H1 (cell line): ENCODE data around the gene CD3D. TPM values are rescaled to one million over a fixed set of nuclear protein-coding genes. Genes with fewer than 3 reads are reported as not detected.

Experiments used
- CTCF ChIA-PET: fragments of 300-600 bp; sonication (Branson Sonifier 250); formaldehyde crosslinking; loops from one replicate; lab custom pipeline; 2021; ENCODE audit not compliant: partially characterized antibody; lab: Charles Lee
- POLR2A ChIA-PET: fragments of 300-600 bp; sonication (Branson Sonifier 250); formaldehyde crosslinking; loops from one replicate; lab custom pipeline; 2021; ENCODE audit warnings: inconsistent platforms; ENCODE audit not compliant: partially characterized antibody; lab: Charles Lee
- DNase-seq, 2 experiments: peaks; one replicate each; pipeline versions ENCODE4 v3.0.0 to v3.0.0-alpha.2; 2010 to 2022; ENCODE audit warnings: low spot score in 2 of 2, low read depth in 1 of 2, mixed read lengths in 1 of 2
- FAIRE-seq: peaks from 2 replicates; lab custom pipeline; 2011; peaks lifted over from hg19 to GRCh38; lab: Jason Lieb, UNC
- H2AFZ ChIP-seq: 2 replicates; pipeline ENCODE4 v1.8.1; 2012; ENCODE audit warnings: low read length, inconsistent platforms
- H2AK5ac ChIP-seq: 2 replicates; pipeline ENCODE4 v1.6.1; 2013; ENCODE audit warnings: low read depth, low read length
- H2BK120ac ChIP-seq: replicated peaks from 2 replicates; pipeline ENCODE3; 2013; ENCODE audit warnings: low read depth, low read length, inconsistent platforms
- H2BK12ac ChIP-seq: 2 replicates; pipeline ENCODE4 v1.6.1; 2013; ENCODE audit warnings: low read depth, low read length
- H2BK15ac ChIP-seq: 2 replicates; pipeline ENCODE4 v1.6.1; 2013; ENCODE audit warnings: low read length
- H2BK20ac ChIP-seq: 2 replicates; pipeline ENCODE4 v1.6.1; 2013; ENCODE audit warnings: low read length
- H2BK5ac ChIP-seq: 2 replicates; pipeline ENCODE4 v1.6.1; 2013; ENCODE audit warnings: low read depth, low read length
- H3K14ac ChIP-seq: 2 replicates; pipeline ENCODE4 v1.6.1; 2013; ENCODE audit warnings: inconsistent platforms; ENCODE audit not compliant: insufficient read length
- H3K18ac ChIP-seq: 2 replicates; pipeline ENCODE4 v1.6.1; 2013; ENCODE audit warnings: low read length; ENCODE audit errors: extremely low read depth
- H3K23ac ChIP-seq: 2 replicates; pipeline ENCODE4 v1.6.1; 2013; ENCODE audit warnings: inconsistent platforms; ENCODE audit not compliant: insufficient read length
- H3K23me2 ChIP-seq: 2 replicates; pipeline ENCODE4 v1.6.1; 2013; ENCODE audit warnings: low read depth, low read length
- H3K27ac ChIP-seq: 2 replicates; pipeline ENCODE4 v1.6.1; 2011; ENCODE audit warnings: low read depth, low read length, inconsistent platforms
- H3K27me3 ChIP-seq, 4 experiments: replicated peaks in 1 of 4; 1 replicate in 1 of 4; 2 replicates in 3 of 4; pipeline versions ENCODE4 v1.6.1 to v1.8.1; 2011 to 2013; ENCODE audit warnings: low read length in 3 of 4, mild to moderate bottlenecking in 3 of 4, inconsistent platforms in 2 of 4, mixed read lengths in 2 of 4, moderate library complexity in 1 of 4; ENCODE audit not compliant: control insufficient read depth in 3 of 4, insufficient read depth in 3 of 4; ENCODE audit errors: extremely low read depth in 1 of 4
- H3K36me3 ChIP-seq, 4 experiments: 2 replicates each; pipeline versions ENCODE4 v1.6.1 to v1.8.1; 2011 to 2013; ENCODE audit warnings: mild to moderate bottlenecking in 4 of 4, low read length in 3 of 4, moderate library complexity in 2 of 4, control low read depth in 1 of 4, inconsistent platforms in 1 of 4; ENCODE audit not compliant: insufficient read depth in 4 of 4, control insufficient read depth in 2 of 4
- H3K4ac ChIP-seq: replicated peaks from 2 replicates; pipeline ENCODE3; 2013; ENCODE audit warnings: low read length, low read depth, mixed read lengths, inconsistent platforms; ENCODE audit not compliant: insufficient read length
- H3K4me1 ChIP-seq, 4 experiments: replicated peaks in 1 of 4; 1 replicate in 1 of 4; 2 replicates in 3 of 4; pipeline versions ENCODE4 v1.6.1 to v1.8.1; 2011 to 2013; ENCODE audit warnings: low read length in 3 of 4, inconsistent platforms in 2 of 4, mixed read lengths in 1 of 4; ENCODE audit not compliant: insufficient read depth in 4 of 4, control insufficient read depth in 3 of 4
- H3K4me2 ChIP-seq, 2 experiments: 2 replicates each; pipeline versions ENCODE4 v1.6.1 to v1.8.1; 2011 to 2013; ENCODE audit warnings: low read depth in 2 of 2, low read length in 2 of 2, control low read depth in 1 of 2, inconsistent platforms in 1 of 2, mild to moderate bottlenecking in 1 of 2; ENCODE audit not compliant: insufficient read depth in 1 of 2
- H3K4me3 ChIP-seq, 4 experiments: fragments of 200-600, 300-600 bp in 1 of 4; sonication (generic), shearing (Covaris generic), sonication (Bioruptor Twin) in 1 of 4; 2 replicates each; pipeline versions ENCODE4 v1.5.1 to v1.8.1; 2011 to 2016; ENCODE audit warnings: low read length in 4 of 4, low read depth in 3 of 4, control low read depth in 2 of 4, inconsistent platforms in 2 of 4, mild to moderate bottlenecking in 2 of 4, mixed read lengths in 1 of 4, moderate library complexity in 1 of 4; ENCODE audit not compliant: insufficient read depth in 2 of 4; ENCODE audit errors: extremely low read depth in 1 of 4
- H3K56ac ChIP-seq: replicated peaks from 2 replicates; pipeline ENCODE3; 2013; ENCODE audit warnings: low read depth, mild to moderate bottlenecking, mixed read lengths, low read length, inconsistent platforms; ENCODE audit not compliant: insufficient read length
- H3K79me1 ChIP-seq: 2 replicates; pipeline ENCODE4 v1.6.1; 2013; ENCODE audit warnings: low read depth, low read length, control low read depth
- H3K79me2 ChIP-seq, 2 experiments: 2 replicates each; pipeline versions ENCODE4 v1.6.1 to v1.8.1; 2012 to 2013; ENCODE audit warnings: low read length in 2 of 2, mild to moderate bottlenecking in 2 of 2, inconsistent platforms in 1 of 2; ENCODE audit not compliant: insufficient read depth in 2 of 2, control insufficient read depth in 1 of 2
- H3K9ac ChIP-seq, 4 experiments: replicated peaks in 1 of 4; 1 replicate in 1 of 4; 2 replicates in 3 of 4; pipeline versions ENCODE4 v1.6.1 to v1.8.1; 2011 to 2013; ENCODE audit warnings: low read depth in 3 of 4, low read length in 3 of 4, control low read depth in 2 of 4, mild to moderate bottlenecking in 2 of 4, moderate library complexity in 2 of 4, inconsistent platforms in 1 of 4; ENCODE audit errors: extremely low read depth in 1 of 4
- H3K9me3 ChIP-seq, 2 experiments: 2 replicates each; pipeline versions ENCODE4 v1.6.1 to v1.8.1; 2012 to 2013; ENCODE audit warnings: mild to moderate bottlenecking in 2 of 2, moderate library complexity in 2 of 2, control low read depth in 1 of 2, inconsistent platforms in 1 of 2, low read depth in 1 of 2, low read length in 1 of 2, mixed read lengths in 1 of 2; ENCODE audit not compliant: insufficient read depth in 2 of 2
- H4K20me1 ChIP-seq, 2 experiments: replicated peaks in 1 of 2; 2 replicates each; pipeline versions ENCODE3 to v1.8.1; 2011 to 2013; ENCODE audit warnings: inconsistent platforms in 2 of 2, low read length in 2 of 2, mild to moderate bottlenecking in 1 of 2; ENCODE audit not compliant: insufficient read depth in 2 of 2, control insufficient read depth in 1 of 2
- H4K5ac ChIP-seq: 2 replicates; pipeline ENCODE4 v1.6.1; 2013; ENCODE audit warnings: low read length, low read depth, mixed read lengths, inconsistent platforms; ENCODE audit not compliant: insufficient read length
- H4K8ac ChIP-seq: 2 replicates; pipeline ENCODE4 v1.8.0; 2013; ENCODE audit warnings: mild to moderate bottlenecking, moderate library complexity, low read length, inconsistent platforms; ENCODE audit not compliant: insufficient read depth; ENCODE audit errors: extremely low read depth
- H4K91ac ChIP-seq: replicated peaks from 2 replicates; pipeline ENCODE3; 2013; ENCODE audit warnings: low read length, mixed read lengths, inconsistent platforms; ENCODE audit not compliant: insufficient read length
- GABPA ChIP-seq: IDR thresholded peaks from 2 replicates; pipeline ENCODE4 v1.6.1; 2011; ENCODE audit warnings: mild to moderate bottlenecking, low read length, moderate library complexity, borderline replicate concordance; ENCODE audit not compliant: insufficient read depth
- RFX5 ChIP-seq: IDR thresholded peaks from 2 replicates; pipeline ENCODE4 v1.6.1; 2011; ENCODE audit warnings: low read depth, low read length, improper control_type of control experiment, borderline replicate concordance
- WGBS, 2 experiments: shearing (Covaris generic) in 1 of 2; methylation state at CpG; one replicate each; pipeline versions ENCODE4 v1.1.6 to v1.1.7; 2013 to 2015; ENCODE audit warnings: low lambda C conversion rate in 2 of 2, mixed read lengths in 2 of 2, inconsistent platforms in 1 of 2, low coverage in 1 of 2, missing lambda C conversion rate in 1 of 2; ENCODE audit not compliant: insufficient replicate concordance in 2 of 2, insufficient coverage in 1 of 2, insufficient read length in 1 of 2; ENCODE audit errors: extremely low coverage in 1 of 2, missing lambda C conversion rate in 1 of 2; 5-methylcytosine and 5-hydroxymethylcytosine counted together
- polyA plus RNA-seq, 7 experiments: library from polyadenylated mRNA; depleted of rRNA in 3 of 7; stranded (reverse) in 5 of 7; unstranded in 2 of 7; fragments of >200 nt in 5 of 7; fragments of 200-250 nt in 2 of 7; gene quantifications; 1 replicate in 5 of 7; 2 replicates in 1 of 7; 4 replicates in 1 of 7; pipeline versions ENCODE4 v1.2.1 to v1.2.3, GENCODE V29; 2011 to 2013; ENCODE audit warnings: missing spikeins in 2 of 7, mixed read lengths in 2 of 7
- total RNA-seq: library from RNA; stranded (reverse); fragmentation: NEBNext Ultra II Directional; extraction: Animal tissue kit (Norgen Biotek cat#: 25700); gene quantifications from 2 replicates; pipeline ENCODE4 v1.2.1, GENCODE V29; 2021

Gene CD3D
- total and polyA plus RNA-seq, 2 of the 8 experiments (the other 6 are each of a cell fraction or from before 2014, with no cell fraction given): not detected

- no peak for TF ChIP-seq RFX5
- TF ChIP-seq GABPA: no peak
- Histone ChIP-seq H3K27ac (no peak overlapping the region), H3K27me3 (no peaks in the 10 kb centered on the region; a peak in 1 of 7 replicates), H3K9me3 (no peaks in the 10 kb centered on the region), H3K9ac (no peak overlapping the region), H4K20me1 (no peaks in the 10 kb centered on the region), H2BK120ac (no peak overlapping the region), H3K18ac (no peak overlapping the region), H3K4me2 (no peak overlapping the region), H2BK15ac (no peak overlapping the region), H2BK20ac (no peak overlapping the region), H3K23me2 (no peaks in the 10 kb centered on the region), H3K79me2 (no peaks in the 10 kb centered on the region), H3K79me1 (no peaks in the 10 kb centered on the region), H3K36me3 (no peaks in the 10 kb centered on the region), H3K23ac (no peak overlapping the region), H4K91ac (no peak overlapping the region), H4K5ac (no peak overlapping the region), H2BK12ac (no peak overlapping the region), H3K4me3 (no peak overlapping the region), H3K4ac (no peak overlapping the region), H3K56ac (no peak overlapping the region), H2AFZ (no peak overlapping the region), H2BK5ac (no peak overlapping the region), H3K14ac (no peak overlapping the region), H2AK5ac (no peak overlapping the region), H3K4me1 (no peaks in the 10 kb centered on the region; a peak in 1 of 7 replicates), H4K8ac (no peak overlapping the region)
- POLR2A ChIA-PET: no interaction called here
- no peak for FAIRE-seq
- no peak for DNase-seq
- CTCF ChIA-PET: interaction anchor here (0.7 to 4.7 kb wide), 15 partner anchors 9 to 147 kb away, joined by 3 to 37 read pairs (median 3); partner anchors contain the start of gene MPZL2
- WGBS, 2 experiments: 91% methylated on average over 9 of the region's 9 CpGs; no CpG with 5 or more reads in 1 of the 2 experiments
Observed at GRCh38 chr11:118291477-118292135, 50.9 kb downstream of the CD3D start.
